Aorta (tissue), 5 donors: ENCODE results near the gene ATXN7. TPM values are rescaled to one million over a fixed set of nuclear protein-coding genes. Genes with fewer than 3 reads are reported as not detected.

Source experiments
- ATAC-seq: fragments of 200-7000 bp; cut with Tn5 transposase; one replicate; pipeline ENCODE4 v1.9.1; 2022; ENCODE audit warnings: moderate library complexity; ENCODE audit not compliant: low FRiP score
- DNase-seq, 2 donors: peaks; one replicate each; pipeline ENCODE4 v3.0.0-alpha.2; 2020
- H3K27ac ChIP-seq, 2 donors: one replicate each; pipeline ENCODE4 v1.5.1; 2013; ENCODE audit warnings: low read length in 2 of 2, mild to moderate bottlenecking in 2 of 2, moderate library complexity in 2 of 2, control low read depth in 1 of 2, inconsistent platforms in 1 of 2, low read depth in 1 of 2
- H3K27me3 ChIP-seq, 2 donors: one replicate each; pipeline ENCODE4 v1.6.1; 2013; ENCODE audit warnings: control low read depth in 1 of 2, low read length in 1 of 2, mild to moderate bottlenecking in 1 of 2, moderate library complexity in 1 of 2; ENCODE audit not compliant: insufficient read depth in 2 of 2, control insufficient read depth in 1 of 2
- H3K36me3 ChIP-seq, 2 donors: one replicate each; pipeline ENCODE4 v1.6.1; 2013; ENCODE audit warnings: control low read depth in 1 of 2, low read length in 1 of 2, mild to moderate bottlenecking in 1 of 2; ENCODE audit not compliant: insufficient read depth in 2 of 2, control insufficient read depth in 1 of 2
- H3K4me1 ChIP-seq, 2 donors: one replicate each; pipeline ENCODE4 v1.6.1; 2013; ENCODE audit warnings: low read length in 2 of 2, control low read depth in 1 of 2, mild to moderate bottlenecking in 1 of 2, moderate library complexity in 1 of 2; ENCODE audit not compliant: insufficient read depth in 2 of 2, control insufficient read depth in 1 of 2
- H3K4me3 ChIP-seq, 2 donors: one replicate each; pipeline ENCODE4 v1.5.1; 2013; ENCODE audit warnings: low read length in 2 of 2, control low read depth in 1 of 2, mild to moderate bottlenecking in 1 of 2
- H3K9me3 ChIP-seq: one replicate; pipeline ENCODE4 v1.6.1; 2013; ENCODE audit warnings: mild to moderate bottlenecking, low read length; ENCODE audit not compliant: control insufficient read depth
- WGBS, 2 donors: extraction: QIAGEN DNeasy Blood & Tissue Kit; methylation state at CpG; one replicate each; pipeline ENCODE4 v1.1.7; 2013; 5-methylcytosine and 5-hydroxymethylcytosine counted together
- intact Hi-C, 2 donors: fragments of 100-400 bp; cut with DNase I; formaldehyde crosslinking; loops; one replicate each; pipeline versions ENCODE4 v1.14.2 to v1.15.0; 2022
- polyA plus RNA-seq, 2 donors: library from polyadenylated mRNA; stranded (reverse); fragments of 200-250 nt; gene quantifications; one replicate each; pipeline ENCODE4 v1.2.3, GENCODE V29; 2013
- total RNA-seq, 2 donors: library from RNA; stranded (reverse); fragmentation: NEBNext Ultra II Directional; extraction: Animal tissue kit (Norgen Biotek cat#: 25700); gene quantifications; one replicate each; pipeline ENCODE4 v1.2.1, GENCODE V29; 2021
- donor health status: healthy with polysubstance abuse.
- donor health status: Bipolar disorder and iron deficiency.
- donor health status: DM: no; HTN: no; CAD: no.
- donor health status: DM: no; HTN: no; CAD: no.
- donor health status: DM: yes; HTN: yes; CAD: no.

The ATXN7 gene
- total and polyA plus RNA-seq, 4 donors = 4.1 to 52.5 (median 29.2) TPM

GRCh38 chr3:64047787-64048186 is 184.1 kb downstream of the ATXN7 start:
- H3K36me3 ChIP-seq = no peaks in the 10 kb centered on the region
- WGBS, 2 donors = 72 to 73% methylated on average over 7 of the region's 7 CpGs
- no peak overlapping the region for H3K4me3 ChIP-seq
- intact Hi-C loops = no loop called here
- H3K27me3 ChIP-seq = no peaks in the 10 kb centered on the region
- no peaks in the 10 kb centered on the region for H3K4me1 ChIP-seq
- no peak overlapping the region for H3K27ac ChIP-seq
- ATAC-seq (no peak), DNase-seq (no peak)
- H3K9me3 ChIP-seq = no peaks in the 10 kb centered on the region

DNA sequence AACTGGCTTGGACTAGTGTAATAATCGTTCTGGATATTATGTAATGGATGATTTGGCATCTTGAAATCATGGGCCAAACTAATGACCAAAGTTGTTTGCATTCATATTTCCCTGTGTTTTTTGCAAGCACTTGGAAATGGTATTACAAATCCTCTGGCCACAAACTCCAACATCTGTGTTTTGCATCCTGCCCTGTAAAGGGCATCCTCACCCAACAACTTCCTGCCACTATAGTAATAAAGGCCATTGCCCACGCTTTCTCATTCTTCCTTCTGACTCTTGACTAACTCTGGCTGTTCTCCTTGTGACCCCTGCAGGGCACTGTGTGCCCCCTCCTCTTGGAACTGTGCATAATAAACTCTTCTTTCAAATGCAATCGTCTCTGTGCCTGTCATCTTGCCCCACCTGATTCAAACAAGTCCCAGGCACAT is 185.0 kb downstream of the ATXN7 start:
- intact Hi-C loops = no loop called here
- Histone ChIP-seq H3K27ac (no peak overlapping the region), H3K4me1 (no peaks in the 10 kb centered on the region), H3K27me3 (no peaks in the 10 kb centered on the region), H3K9me3 (no peaks in the 10 kb centered on the region), H3K4me3 (no peak overlapping the region), H3K36me3 (no peaks in the 10 kb centered on the region)
- no peak for ATAC-seq
- 69 to 74% methylated on average over 3 of the region's 3 CpGs for WGBS, 2 donors
- no peak for DNase-seq

DNA sequence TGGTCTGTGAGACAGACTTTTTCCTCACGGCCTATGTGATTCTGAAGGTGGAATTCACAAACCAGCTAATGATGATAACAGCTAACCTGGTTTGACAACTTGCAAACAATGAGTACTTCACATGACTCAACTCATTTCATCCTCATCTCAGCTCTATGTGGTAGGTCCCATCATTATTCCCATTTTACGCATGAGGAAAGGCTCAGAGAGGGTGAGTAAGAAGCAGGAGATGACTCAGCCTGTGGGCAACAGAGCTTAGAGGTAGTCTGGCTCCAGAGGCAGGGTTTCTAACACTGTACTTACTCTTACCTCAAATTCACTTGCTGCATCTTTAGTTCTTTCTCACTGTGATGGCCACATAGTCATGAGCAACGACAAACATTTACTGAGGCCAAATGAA is 185.5 kb downstream of the ATXN7 start:
- H3K4me1 ChIP-seq = no peaks in the 10 kb centered on the region
- H3K27ac ChIP-seq = no peak overlapping the region
- no peaks in the 10 kb centered on the region for H3K9me3 ChIP-seq
- intact Hi-C loops = no loop called here
- DNase-seq (no peak), ATAC-seq (no peak)
- H3K27me3 ChIP-seq = no peaks in the 10 kb centered on the region
- H3K4me3 ChIP-seq = no peak overlapping the region
- H3K36me3 ChIP-seq = no peaks in the 10 kb centered on the region
- 84 to 88% methylated on average over 3 of the region's 3 CpGs for WGBS, 2 donors

DNA sequence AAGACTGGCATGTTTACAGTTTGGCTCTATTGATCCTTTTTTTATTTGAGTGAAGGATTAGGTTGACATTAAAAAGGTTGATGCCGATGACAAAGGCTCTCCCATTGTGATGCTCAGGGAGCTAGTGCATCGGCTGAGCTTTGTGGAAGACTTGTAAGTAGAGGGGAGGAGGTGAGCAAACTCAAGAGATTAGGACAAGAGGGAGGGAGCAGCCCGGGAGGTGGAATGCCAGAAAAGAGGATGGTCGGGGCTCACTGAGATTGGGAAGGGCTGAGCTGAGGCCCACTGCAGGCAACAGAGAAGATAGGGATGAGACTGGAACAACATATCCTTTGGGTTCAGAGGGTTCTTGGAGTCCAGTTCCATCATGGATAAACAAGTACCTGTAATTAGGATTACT is 186.2 kb downstream of the ATXN7 start:
- H3K9me3 ChIP-seq = no peaks in the 10 kb centered on the region
- H3K27me3 ChIP-seq = no peaks in the 10 kb centered on the region
- ATAC-seq (no peak), DNase-seq (no peak)
- no peaks in the 10 kb centered on the region for H3K4me1 ChIP-seq
- intact Hi-C loops = no loop called here
- H3K4me3 ChIP-seq = no peak overlapping the region
- WGBS, 2 donors = 70 to 88% methylated on average over 4 of the region's 4 CpGs
- H3K36me3 ChIP-seq = no peaks in the 10 kb centered on the region
- no peak overlapping the region for H3K27ac ChIP-seq

Other genes starting within 250 kb of the ATXN7 start
- not detected for gene SNTN, start 211.2 kb upstream of the ATXN7 start, total RNA-seq
- not detected for gene SNTN, start 211.2 kb upstream of the ATXN7 start, polyA plus RNA-seq
- gene C3orf49, start 44.6 kb upstream of the ATXN7 start, total RNA-seq = not detected
- gene C3orf49, start 44.6 kb upstream of the ATXN7 start, polyA plus RNA-seq = not detected
- 10 to 100 TPM; 53.8 TPM for gene THOC7, start 62 bp upstream of the ATXN7 start, total RNA-seq
- 100 to 1,000 TPM in 1 of 2 donors, 10 to 100 TPM in 1; 64.7 to 150 TPM for gene THOC7, start 62 bp upstream of the ATXN7 start, polyA plus RNA-seq
- not detected for gene SCAANT1, start 48.5 kb downstream of the ATXN7 start, total RNA-seq
- not detected for gene SCAANT1, start 48.5 kb downstream of the ATXN7 start, polyA plus RNA-seq
- gene PSMD6, start 159.6 kb downstream of the ATXN7 start, total RNA-seq = 10 to 100 TPM; 47.5 to 52.9 TPM
- 10 to 100 TPM; 52.3 to 52.5 TPM for gene PSMD6, start 159.6 kb downstream of the ATXN7 start, polyA plus RNA-seq